Neural progenitor cell (in vitro differentiated cells): ENCODE results near the gene GAD1.

ENCODE experiments used
- EZH2 ChIP-seq: fragments of 200-600 bp; sonication (generic); IDR thresholded peaks from 2 replicates; pipeline ENCODE4 v1.6.1; 2017; ENCODE audit warnings: antibody characterized with exemption, mild to moderate bottlenecking, moderate library complexity
- EZH2phosphoT487 ChIP-seq: fragments of 200-600 bp; sonication (generic); IDR thresholded peaks from 2 replicates; pipeline ENCODE4 v1.6.1; 2017; ENCODE audit warnings: antibody characterized with exemption
- TF ChIP-seq, protein P1 (sequence below): fragments of 200-600 bp; sonication (generic); IDR thresholded peaks from 2 replicates; pipeline ENCODE4 v1.5.1; 2017; ENCODE audit warnings: antibody characterized with exemption, mild to moderate bottlenecking

DNA sequence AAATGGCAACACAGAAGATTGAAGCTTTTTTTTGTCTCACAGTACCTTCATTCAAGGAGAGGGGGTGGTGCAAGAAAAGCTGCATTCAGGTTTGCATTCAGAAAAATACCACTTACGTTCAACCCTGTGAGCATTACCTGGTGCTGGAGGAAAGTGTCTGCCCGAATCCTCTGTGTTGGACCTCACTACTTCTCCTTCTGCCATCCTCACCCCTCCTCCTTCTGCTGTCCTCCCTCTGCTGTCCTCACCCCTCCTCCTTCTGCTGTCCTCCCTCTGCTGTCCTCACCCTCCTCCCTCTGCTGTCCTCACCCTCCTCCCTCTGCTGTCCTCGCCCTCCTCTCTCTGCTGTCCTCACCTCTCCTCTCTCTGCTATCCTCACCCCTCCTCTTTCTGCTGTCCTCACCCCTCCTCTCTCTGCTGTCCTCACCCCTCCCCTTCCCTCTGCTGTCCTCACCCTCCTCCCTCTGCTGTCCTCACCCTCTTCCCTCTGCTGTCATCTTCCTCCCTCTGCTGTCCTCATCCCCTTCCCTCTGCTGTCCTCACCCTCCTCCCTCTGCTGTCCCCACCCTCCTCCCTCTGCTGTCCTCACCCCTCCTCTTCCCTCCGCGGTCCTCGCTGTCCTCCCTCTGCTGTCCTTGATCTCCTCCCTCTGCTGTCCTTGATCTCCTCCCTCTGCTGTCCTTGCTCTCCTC, 11.3 kb downstream of the GAD1 start:
- TF ChIP-seq, protein P1, sequence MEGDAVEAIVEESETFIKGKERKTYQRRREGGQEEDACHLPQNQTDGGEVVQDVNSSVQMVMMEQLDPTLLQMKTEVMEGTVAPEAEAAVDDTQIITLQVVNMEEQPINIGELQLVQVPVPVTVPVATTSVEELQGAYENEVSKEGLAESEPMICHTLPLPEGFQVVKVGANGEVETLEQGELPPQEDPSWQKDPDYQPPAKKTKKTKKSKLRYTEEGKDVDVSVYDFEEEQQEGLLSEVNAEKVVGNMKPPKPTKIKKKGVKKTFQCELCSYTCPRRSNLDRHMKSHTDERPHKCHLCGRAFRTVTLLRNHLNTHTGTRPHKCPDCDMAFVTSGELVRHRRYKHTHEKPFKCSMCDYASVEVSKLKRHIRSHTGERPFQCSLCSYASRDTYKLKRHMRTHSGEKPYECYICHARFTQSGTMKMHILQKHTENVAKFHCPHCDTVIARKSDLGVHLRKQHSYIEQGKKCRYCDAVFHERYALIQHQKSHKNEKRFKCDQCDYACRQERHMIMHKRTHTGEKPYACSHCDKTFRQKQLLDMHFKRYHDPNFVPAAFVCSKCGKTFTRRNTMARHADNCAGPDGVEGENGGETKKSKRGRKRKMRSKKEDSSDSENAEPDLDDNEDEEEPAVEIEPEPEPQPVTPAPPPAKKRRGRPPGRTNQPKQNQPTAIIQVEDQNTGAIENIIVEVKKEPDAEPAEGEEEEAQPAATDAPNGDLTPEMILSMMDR, result no peak
- TF ChIP-seq EZH2phosphoT487, result no peak
- no peak for TF ChIP-seq EZH2
